MM.1S (cell line): ENCODE results near the gene NCL.

Experiments
- CTCF ChIP-seq: fragments of 300-600 bp; sonication (generic); IDR thresholded peaks from 2 replicates; pipeline ENCODE4 v1.5.1; 2016; ENCODE audit warnings: antibody characterized with exemption, low read length, mixed read lengths
- EZH2 ChIP-seq: fragments of 300-600 bp; sonication (generic); optimal IDR thresholded peaks from 2 replicates; pipeline ENCODE3; 2017; ENCODE audit warnings: low read depth, mild to moderate bottlenecking, antibody characterized with exemption, low read length, mixed read lengths
- EZH2phosphoT487 ChIP-seq: fragments of 300-600 bp; sonication (generic); IDR thresholded peaks from 2 replicates; pipeline ENCODE4 v1.6.1; 2018; ENCODE audit warnings: antibody characterized with exemption, low read length

GRCh38 chr2:231413456-231413855 is 50.8 kb downstream of the NCL start:
- no peak for TF ChIP-seq CTCF
- TF ChIP-seq EZH2, result no peak
- TF ChIP-seq EZH2phosphoT487, result no peak
